Amygdala (tissue), 56 donors: ENCODE measurements around the gene TIMP4.
A peak's percentile ranks its signal among the peaks of the same experiment; 100 is the strongest.

Experiments
- DNase-seq, 56 donors: peaks; one replicate each; lab custom pipeline; 2025; lab: John Stamatoyannopoulos, UW

Gene TIMP4

DNA sequence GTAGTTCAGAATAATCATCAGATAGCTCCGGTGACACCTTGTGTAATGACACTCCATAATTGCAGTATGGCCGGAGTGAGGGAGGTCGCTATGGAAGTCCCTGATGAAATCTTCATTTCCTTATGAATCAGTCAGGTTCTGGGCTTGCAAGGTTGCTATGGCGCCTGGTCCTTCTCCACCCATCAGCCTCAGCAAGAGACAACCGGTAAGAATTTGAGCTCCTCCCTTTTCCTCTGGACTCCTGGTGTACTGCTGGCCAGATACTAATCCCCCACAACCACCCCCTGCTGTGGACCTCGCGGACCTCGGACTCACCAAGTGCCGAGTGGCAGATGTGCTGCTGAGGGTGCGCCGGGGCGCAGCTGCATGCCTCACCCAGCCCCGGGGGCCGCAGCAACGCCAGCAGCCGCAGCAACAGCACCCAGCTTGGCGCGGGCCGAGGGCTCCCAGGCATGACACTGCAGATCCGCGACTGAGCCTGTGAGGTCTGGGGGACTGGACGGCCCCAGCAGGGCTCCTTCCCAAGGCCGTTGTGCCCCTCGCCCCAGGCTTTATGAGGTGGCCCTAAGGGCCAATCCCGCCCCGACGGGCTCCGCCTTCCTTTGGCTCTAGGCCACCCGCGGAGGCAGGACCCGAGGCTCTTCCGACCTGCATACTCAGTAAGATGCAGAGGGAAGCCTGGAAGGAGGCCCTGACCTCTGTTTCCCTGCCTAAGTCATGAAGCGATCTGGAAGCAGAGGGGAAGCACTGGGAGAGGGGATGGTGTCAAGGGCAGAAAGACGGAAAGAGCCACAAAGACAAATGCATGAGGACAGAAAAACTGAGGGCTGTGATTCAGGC is at the start of gene TIMP4:
Gene TIMP4 (minus strand): TSS at position 526 of the 840 bp plus-strand sequence. CDS start 72 bp downstream, at position 454.
- DNase-seq = peak in 2 of 56 donors; percentile 15 to 35

DNA sequence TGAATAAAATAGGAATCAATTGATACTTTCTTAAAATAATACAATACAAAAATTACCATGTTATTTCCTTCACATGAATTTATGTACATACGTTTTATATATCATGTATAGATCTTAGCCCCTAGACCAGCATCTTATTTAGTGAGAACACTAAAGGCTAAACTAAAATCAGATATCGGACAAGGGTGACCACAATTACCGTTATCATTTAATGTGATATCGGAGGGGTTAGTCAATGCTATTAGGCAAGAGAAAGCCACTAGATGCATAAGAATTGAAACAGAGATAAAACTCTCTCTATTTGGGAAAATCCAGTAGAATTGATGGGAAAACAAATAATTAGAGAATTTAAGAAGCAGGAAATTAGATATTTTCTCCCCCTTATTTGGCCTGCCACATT is 46.5 kb upstream of the TIMP4 start:
- no peak for DNase-seq

DNA sequence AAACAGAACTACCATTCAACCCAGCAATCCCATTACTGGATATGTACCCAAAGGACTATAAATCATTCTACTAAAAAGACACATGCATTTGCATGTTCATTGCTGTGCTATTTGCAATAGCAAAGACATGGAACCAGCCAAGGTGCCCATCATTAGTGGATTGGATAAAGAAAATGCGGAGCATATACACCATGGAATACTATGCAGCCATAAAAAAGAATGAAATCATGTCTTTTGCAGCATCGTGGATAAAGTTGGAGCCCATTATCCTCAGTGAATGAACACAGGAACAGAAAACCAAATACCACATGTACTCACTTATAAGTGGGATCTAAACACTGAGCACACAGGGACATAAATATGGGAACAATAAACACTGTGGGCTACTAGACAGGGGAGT is 43.1 kb upstream of the TIMP4 start:
- DNase-seq = no peak

- no peak for DNase-seq
Measured at GRCh38 chr3:12198301-12198700, 39.6 kb upstream of the TIMP4 start.

- DNase-seq = no peak
Measured at GRCh38 chr3:12197475-12197874, 38.8 kb upstream of the TIMP4 start.

DNA sequence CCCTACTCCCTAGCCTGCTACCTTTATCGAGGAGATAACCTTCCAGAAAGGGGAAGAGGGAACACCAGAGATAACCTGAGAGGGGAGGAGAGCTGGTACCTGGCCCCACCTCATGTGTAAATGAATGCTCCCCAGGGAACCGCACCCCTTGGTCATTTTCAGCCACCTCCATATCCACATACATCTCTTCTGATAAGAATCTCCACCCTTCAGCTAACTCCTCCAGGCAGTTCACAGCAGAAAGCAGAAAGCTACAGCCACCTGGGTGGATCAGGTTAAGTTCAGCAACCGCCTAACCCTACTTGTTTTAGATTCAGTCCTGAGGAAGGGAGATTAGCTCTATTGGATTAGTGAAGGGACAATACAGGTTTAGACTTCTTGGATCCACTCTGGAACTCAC is 38.0 kb upstream of the TIMP4 start:
- no peak for DNase-seq

GRCh38 chr3:12195231-12195630 is 36.5 kb upstream of the TIMP4 start:
- DNase-seq = no peak

GRCh38 chr3:12194669-12195161 is 36.0 kb upstream of the TIMP4 start:
- DNase-seq = no peak

DNA sequence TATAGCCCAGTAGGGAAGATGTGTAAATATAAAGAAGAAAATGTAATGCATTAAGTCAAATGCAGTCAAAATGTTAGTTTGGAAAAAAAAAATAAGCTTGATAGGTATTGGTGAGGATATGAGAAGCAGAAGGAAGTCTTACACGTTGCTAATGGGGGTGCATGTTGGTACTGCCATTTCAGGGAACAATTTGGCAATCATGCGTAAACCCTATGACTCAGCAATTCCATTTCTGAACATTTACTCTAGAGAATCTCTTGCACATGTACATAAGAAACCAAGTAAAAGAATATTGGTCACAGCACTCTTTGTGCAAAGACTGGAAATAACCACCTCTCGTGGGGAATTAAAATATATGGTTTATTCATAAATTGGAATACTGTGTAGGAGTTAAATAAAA is 35.5 kb upstream of the TIMP4 start:
- peak in 1 of 56 donors; percentile 21 for DNase-seq

DNA sequence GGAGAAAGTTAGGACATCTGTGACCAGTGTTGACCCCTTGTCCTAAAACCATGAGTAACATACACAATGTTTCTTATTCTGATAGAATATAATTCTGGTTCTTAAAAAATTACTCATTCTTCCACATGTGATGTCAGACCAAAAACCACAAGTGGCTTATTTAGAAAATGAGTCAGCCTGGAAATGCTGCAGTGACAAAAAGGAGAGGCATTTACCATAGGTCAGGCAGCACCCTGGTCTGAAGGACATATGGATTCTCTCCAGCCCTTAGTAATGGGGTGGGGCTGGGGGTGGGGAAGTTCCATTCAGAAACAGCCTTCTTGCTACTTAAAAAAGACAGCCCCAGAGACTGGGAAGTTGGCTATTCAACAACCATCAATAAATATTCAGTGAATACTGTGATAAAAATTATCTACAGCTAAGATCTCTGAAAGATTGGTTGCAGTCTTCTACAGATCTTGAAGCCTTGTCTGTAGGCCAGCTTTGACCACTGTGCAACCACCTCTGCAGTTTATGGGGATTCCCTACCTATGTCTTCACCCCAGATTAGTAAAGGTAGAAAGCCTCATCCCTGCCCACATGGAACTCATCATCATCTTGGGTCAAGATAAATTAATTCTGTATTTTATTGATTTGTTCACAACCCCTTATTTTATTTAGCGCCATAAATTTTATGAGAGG is 34.9 kb upstream of the TIMP4 start:
- no peak for DNase-seq

DNA sequence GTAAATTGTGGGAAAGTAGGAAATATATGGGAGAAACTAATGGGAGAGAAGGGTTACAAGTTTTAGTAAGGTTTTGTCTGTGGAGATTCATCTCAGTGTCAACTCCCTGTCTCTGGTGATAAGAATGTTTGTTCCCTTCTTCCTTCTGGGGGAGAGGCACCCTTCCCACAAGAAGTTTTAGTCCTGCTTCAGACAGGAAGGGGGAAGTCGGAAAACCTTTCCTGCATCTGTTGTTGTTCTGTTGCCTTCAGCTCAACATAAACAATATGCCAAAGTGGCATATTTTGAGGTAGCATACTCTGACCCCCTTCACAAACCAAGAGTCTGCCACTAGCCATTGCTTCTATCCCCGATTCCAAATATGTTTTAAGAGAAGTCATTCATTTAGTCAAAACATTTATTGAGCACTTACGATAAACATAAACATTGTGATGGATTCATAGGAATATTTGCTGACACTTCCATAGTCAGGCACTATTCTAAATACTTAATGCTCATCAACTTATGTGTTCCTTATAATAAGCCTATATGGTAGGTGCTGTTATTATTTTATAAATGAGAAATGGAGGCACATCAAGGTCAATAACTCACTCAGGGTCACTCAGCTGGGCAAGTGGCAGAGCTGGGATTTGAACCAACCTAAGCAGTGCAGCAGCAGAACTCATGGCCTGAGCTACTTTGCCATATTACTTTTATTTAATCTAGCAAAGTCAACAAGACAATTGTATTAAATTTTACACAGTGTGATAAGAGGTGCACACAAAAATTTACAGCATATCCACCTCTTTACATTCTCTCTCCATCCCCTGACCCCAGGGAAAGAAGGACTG is 34.2 kb upstream of the TIMP4 start:
- DNase-seq = no peak

DNA sequence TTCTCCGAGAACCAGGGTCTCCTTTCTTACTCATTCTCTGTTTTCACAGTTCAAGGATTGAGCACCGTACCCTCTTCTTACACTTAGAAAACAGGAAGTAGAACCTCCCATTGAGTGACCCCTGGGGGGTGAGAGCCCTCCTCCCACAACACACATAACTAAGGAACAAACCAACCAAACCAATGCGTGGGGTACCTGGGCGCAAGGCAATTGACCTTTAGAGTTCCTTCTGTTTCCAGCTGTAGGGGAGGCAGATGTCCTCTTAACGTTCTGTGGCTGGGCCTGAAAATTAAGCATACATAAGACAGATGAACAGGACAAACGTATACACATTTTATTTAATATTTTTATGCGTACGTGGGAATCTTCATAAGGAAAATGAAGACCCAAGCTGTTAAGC is 33.5 kb upstream of the TIMP4 start:
- no peak for DNase-seq

- peak in 1 of 56 donors; percentile 4 for DNase-seq
Measured at GRCh38 chr3:12191559-12191958, 32.8 kb upstream of the TIMP4 start.

DNA sequence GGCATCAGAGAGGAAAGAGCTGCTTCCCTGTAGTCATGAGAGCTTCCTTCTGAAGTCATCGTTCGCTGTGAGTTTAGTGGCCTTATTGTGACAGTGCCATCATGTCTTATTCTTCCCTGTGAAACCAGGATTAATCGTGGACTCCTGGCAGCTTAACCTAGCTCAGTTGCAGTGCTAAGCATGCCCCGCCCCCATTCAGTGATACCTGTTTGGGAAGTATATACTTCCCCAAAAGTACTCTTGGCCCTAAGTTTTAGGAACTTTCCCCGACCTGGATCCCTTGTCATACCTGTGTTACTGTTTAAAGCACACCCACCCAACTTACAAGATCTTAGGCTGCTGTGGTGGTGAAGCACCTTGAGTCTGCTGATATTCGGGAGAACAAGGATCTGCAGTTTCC is 32.1 kb upstream of the TIMP4 start:
- DNase-seq = no peak

GRCh38 chr3:12190221-12190807 is 31.6 kb upstream of the TIMP4 start:
- DNase-seq = no peak

DNA sequence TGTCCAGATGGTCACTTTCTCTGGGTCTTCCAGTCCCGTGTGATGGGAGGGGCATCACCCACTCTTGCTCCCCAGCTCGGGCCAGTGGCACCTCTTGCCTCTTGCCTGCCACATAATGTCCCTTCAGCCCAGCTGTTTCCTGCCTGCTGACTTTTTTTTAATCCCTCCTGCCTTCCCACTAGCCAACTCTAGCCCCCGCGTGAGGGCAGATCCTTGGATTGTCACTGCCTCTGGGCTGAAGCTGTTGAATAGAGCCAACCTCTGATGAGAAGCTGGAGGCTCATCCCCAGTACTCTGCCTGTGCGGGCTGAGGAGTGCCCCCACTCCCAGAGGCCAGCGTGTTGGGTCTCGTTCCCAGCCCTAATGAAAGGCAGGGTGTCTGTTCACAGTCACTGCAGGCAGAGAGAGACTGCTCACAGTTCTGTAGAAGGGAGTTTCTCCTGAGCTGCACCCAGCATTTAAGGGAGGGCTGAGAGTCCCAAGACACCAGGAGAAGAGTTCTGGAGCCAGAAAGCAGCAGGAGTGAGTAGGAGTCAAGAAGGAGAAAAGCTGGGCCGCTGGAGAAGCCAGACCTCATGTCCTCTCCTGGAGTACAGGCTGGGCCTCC is 30.1 kb upstream of the TIMP4 start:
- no peak for DNase-seq

DNA sequence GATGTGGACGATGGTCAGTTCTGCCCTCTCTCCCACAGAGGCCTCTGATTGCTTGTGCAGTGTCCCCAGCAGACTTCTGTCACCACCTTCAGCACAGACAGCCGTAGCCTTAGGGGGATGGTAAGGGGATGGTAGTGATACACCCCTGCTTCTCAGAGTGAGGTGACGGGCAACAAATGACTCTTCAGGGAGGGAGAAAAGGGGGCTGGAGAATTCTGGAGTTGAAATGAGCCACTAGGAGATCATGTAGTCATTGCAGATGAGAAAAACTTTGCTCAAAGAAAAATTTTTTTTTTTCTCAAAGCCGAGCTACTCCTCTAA is 29.6 kb upstream of the TIMP4 start:
- no peak for DNase-seq

- DNase-seq = peak in 13 of 56 donors; percentile 11 to 38 (median 20)
Measured at GRCh38 chr3:12187448-12188327, 29.0 kb upstream of the TIMP4 start.
